Measurements from ENCODE around the gene PCGF3. TPM values are rescaled to one million over a fixed set of nuclear protein-coding genes. Genes with fewer than 3 reads are reported as not detected.
"Not testable (repeated sequence)": the region's sequence is repeated elsewhere in the genome, so short reads cannot be mapped to it uniquely, and the experiment has no call there.

Gene PCGF3
- total RNA-seq, 1 donor: 40.6 TPM

GRCh38 chr4:801436-802124 lies 95.9 kb downstream of the PCGF3 start:
- H3K4me3 ChIP-seq (ENCODE audit: low read depth, low read length): no peak overlapping the region
- no peak for TF ChIP-seq CTCF (IDR thresholded peaks at IDR 0.05; ENCODE audit: insufficient read depth, low read depth, low read length)
- no peak for DNase-seq (ENCODE audit: low read depth)

- DNase-seq (ENCODE audit: low read depth): no peak
- H3K4me3 ChIP-seq (ENCODE audit: low read depth, low read length): no peak overlapping the region
- TF ChIP-seq CTCF (IDR thresholded peaks at IDR 0.05; ENCODE audit: insufficient read depth, low read depth, low read length): no peak
These were observed 98.3 kb downstream of the PCGF3 start for GRCh38 chr4:803884-804283.

- no peak for TF ChIP-seq CTCF (IDR thresholded peaks at IDR 0.05; ENCODE audit: insufficient read depth, low read depth, low read length)
- no peak overlapping the region for H3K4me3 ChIP-seq (ENCODE audit: low read depth, low read length)
- no peak for DNase-seq (ENCODE audit: low read depth)
These were observed 99.2 kb downstream of the PCGF3 start for GRCh38 chr4:804804-805203.

GRCh38 chr4:806979-807378 lies 101.3 kb downstream of the PCGF3 start:
- DNase-seq (ENCODE audit: low read depth): not testable (repeated sequence)

GRCh38 chr4:807792-808191 lies 102.2 kb downstream of the PCGF3 start:
- no peak for DNase-seq (ENCODE audit: low read depth)
- no peak for TF ChIP-seq CTCF (IDR thresholded peaks at IDR 0.05; ENCODE audit: insufficient read depth, low read depth, low read length)
- H3K4me3 ChIP-seq (ENCODE audit: low read depth, low read length): no peak overlapping the region

More at GRCh38 chr4:806979-807378, 101.3 kb downstream of the PCGF3 start:
- not testable (repeated sequence) for H3K4me3 ChIP-seq (ENCODE audit: low read depth, low read length)

- DNase-seq (ENCODE audit: low read depth): no peak
- no peak overlapping the region for H3K4me3 ChIP-seq (ENCODE audit: low read depth, low read length)
- TF ChIP-seq CTCF (IDR thresholded peaks at IDR 0.05; ENCODE audit: insufficient read depth, low read depth, low read length): no peak
These were observed 103.4 kb downstream of the PCGF3 start for GRCh38 chr4:808860-809570.

- TF ChIP-seq CTCF (IDR thresholded peaks at IDR 0.05; ENCODE audit: insufficient read depth, low read depth, low read length): no peak
- no peak overlapping the region for H3K4me3 ChIP-seq (ENCODE audit: low read depth, low read length)
- no peak for DNase-seq (ENCODE audit: low read depth)
These were observed 108.3 kb downstream of the PCGF3 start for GRCh38 chr4:813900-814299.

Measured in fibroblast of villous mesenchyme (primary cell).